NCI-H1092 treated with DMSO at 0.1 percent for 48 hours (cell line): ENCODE results near the gene TCEAL9.
"Not testable (repeated sequence)": the region's sequence is repeated elsewhere in the genome, so short reads cannot be mapped to it uniquely, and the experiment has no call there.

Experiments used
- DNase-seq: peaks from one replicate; lab custom pipeline; 2025; lab: John Stamatoyannopoulos, UW

Gene TCEAL9

GRCh38 chrX:103373581-103373980 lies 17.3 kb downstream of the TCEAL9 start:
- DNase-seq, result no peak

DNA sequence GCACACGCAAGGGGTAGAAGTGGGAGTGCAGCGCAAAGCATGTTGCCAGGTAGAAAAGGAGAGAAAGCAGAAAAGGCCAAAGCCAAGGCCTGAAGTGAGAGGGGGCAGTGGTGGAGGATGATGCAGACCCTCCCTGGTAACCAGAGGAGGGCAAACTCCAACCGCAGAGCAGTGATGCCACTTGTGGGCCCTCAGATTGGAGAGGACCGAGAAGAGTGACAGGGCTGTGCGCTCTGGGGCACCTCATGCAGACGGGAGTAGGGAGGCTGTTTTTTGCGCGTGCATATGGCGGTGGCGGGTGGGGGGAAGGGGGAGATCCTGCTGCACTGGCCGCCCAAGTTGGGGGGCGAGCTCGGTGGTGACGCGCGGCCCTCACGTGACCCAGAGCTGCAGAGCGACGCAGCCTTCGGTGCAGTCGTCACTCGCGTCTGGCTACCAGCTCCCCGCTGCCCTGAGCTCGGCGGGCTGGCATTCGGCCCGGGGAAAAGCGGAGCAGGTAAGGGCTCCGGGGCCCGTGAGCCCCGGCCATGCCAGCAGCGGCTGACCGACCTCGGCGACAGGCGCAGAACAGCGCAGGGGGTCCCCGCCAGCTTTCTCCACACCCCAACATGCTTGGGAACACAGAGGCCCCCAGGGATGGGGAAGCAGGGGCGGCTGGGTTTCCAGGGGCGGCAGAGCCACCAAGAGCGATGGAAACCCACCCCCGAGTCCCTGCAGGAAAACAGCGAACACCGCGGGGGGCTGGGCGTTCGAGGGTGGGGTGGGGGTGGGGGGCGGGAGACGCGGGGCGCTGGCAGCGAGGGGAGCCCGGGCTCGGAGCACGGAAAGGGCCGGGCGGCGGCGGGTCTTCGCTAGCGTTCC lies 20.0 kb downstream of the TCEAL9 start, which contains the start of gene BEX3:
BEX3 (plus strand) TSS at position 421 of the 861 bp plus-strand sequence. CDS start 984 bp downstream, outside the sequence.
- DNase-seq, result peak; percentile 71

DNA sequence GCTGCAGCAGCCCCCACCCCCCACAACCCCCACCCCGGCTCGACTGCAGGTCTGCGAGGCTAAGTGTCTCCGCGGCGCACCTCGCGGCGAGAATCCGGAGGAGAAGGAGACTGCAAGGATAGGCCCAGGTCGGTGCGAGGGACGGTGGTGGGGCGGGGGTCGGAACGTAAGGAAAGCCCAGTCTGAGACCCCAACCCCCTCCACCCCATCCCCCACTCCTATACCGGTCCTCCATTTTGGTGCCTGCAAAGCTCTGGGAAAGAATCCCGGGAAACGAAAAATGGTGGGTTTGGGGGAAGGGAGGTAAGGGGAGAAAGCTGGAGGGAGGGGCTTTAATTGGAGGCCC lies 20.6 kb downstream of the TCEAL9 start:
- DNase-seq, result peak; percentile 25

DNA sequence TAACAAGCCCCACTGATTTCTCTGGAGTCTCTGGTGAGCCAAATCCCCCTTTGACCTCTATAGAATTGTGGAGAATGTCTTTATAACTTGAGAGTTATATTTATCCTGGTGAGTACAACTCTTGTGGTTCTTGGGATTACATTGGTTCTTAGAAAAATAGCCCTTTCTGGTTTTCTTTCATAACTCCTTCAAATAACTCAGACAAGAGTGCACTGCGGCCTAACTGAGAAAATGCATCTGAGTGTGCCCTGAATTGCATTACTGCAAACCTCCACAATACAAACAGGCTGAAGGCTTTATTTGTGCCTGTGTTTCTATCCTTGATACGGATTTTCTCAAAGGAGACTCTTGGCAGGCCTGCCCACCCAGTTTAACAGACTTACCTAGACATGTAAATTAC lies 22.7 kb downstream of the TCEAL9 start:
- DNase-seq, result no peak

GRCh38 chrX:103382877-103383276 lies 26.6 kb downstream of the TCEAL9 start:
- DNase-seq, result no peak

- DNase-seq, result no peak
Measured at GRCh38 chrX:103384672-103385071, 28.4 kb downstream of the TCEAL9 start.

DNA sequence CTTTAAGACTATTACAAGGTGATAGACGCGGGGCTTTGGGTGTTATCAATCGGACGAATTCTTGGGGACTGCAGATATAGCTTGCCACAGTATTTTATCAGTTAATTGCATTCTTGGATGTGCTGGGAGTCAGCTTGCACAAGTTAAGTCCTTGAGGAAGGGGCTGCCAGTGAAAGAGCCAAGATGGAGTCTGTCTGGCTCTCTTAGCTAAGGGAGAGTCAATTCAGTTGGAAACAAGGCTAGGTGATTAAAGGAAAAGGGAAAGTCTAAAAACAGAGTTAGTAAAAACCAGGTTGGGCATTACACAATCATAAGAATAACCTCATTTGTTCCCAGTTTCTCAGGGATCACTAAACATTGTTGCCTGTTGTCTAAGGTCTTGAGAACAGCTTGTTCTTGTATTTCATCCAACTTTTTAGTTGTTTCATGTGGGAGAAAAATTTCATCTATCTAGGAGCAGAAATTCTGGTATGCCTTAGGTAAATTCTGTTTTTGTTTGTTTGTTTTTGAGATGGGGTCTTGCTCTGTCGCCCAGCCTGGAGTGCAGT lies 29.1 kb downstream of the TCEAL9 start:
- not testable (repeated sequence) for DNase-seq

- DNase-seq, result no peak
Measured at GRCh38 chrX:103386332-103386731, 30.0 kb downstream of the TCEAL9 start.

GRCh38 chrX:103393487-103393886 lies 37.2 kb downstream of the TCEAL9 start:
- DNase-seq, result no peak

GRCh38 chrX:103396186-103396585 lies 39.9 kb downstream of the TCEAL9 start:
- no peak for DNase-seq

GRCh38 chrX:103396660-103397059 lies 40.4 kb downstream of the TCEAL9 start:
- DNase-seq, result no peak

DNA sequence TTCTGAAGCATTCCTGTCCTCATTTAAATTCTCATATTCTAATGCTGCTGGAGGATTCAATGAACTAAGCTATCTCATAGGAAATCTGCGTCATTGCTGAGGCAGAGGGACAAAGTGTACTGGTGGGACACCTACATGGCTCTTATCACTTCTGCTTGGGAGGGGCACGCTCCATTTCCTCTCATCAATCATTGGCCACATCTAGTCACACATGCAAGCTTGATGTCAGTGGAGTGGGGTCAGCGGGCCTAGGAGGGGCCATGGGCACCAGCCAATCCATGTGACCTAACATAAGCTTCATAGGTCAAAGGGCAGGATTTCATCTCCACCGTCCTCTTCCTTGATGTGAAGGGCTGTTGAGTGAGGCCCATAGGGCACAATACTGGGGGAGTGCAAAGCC lies 41.4 kb downstream of the TCEAL9 start:
- no peak for DNase-seq

GRCh38 chrX:103398421-103398864 lies 42.1 kb downstream of the TCEAL9 start:
- no peak for DNase-seq

GRCh38 chrX:103399744-103400143 lies 43.4 kb downstream of the TCEAL9 start:
- DNase-seq, result no peak

GRCh38 chrX:103400931-103401330 lies 44.6 kb downstream of the TCEAL9 start:
- no peak for DNase-seq

DNA sequence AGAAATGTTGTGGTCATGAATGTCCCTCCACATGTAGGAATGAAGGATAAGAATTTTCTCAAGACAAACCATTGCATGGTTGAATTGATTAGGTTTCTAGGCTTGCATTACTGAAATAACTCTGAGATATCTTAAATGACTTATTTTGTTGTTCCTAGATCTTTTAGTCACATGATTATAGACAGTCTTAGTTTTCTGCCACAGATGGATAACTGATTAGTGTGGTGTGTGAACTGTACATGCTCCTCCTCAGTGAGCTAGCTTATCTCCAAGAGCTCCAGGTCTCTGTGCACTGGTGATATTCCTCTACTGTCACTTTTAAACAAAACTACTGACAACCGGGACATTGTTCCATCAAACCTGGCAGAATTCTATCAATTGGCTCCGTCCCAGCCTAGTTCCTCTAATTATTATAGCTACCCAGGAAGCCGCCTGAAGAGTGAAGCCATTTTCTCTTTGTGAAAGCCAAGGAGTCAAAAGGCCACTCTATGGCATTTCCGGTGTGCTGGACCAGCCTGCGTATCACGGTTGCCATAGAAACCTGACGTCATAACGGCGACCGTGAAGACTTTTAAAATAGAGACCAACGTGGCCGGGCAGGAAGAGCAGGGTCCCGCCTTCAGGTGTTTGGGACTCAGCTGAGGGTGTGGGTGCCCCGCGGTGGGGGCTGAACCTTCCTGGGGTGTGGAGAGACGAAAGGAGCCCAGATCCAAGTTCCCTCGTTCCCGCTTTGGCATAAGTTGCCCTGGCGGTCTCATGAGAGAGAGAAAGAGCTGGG lies 48.1 kb downstream of the TCEAL9 start:
- peak; percentile 52 for DNase-seq

DNA sequence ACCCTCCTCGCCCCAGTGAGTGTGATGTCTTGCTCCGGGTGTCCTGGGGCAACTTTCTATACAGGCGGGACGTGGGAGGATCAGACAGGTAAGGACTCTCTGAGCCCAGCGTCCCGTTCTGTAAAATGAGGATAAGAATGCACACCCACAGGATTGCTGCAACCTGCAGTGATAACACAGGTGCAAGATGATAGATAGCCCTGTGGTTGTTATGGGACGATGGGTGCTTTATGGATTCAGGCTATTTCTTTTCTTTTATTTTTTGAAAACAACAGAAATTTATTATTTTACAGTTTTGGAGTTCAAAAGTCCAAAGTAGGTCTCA lies 48.7 kb downstream of the TCEAL9 start:
- DNase-seq, result no peak

GRCh38 chrX:103406256-103406655 lies 50.0 kb downstream of the TCEAL9 start:
- DNase-seq, result no peak

- DNase-seq, result no peak
Measured at GRCh38 chrX:103407776-103408175, 51.5 kb downstream of the TCEAL9 start.
